Measurements from ENCODE around the gene SLITRK2. TPM values are rescaled to one million over a fixed set of nuclear protein-coding genes. Genes with fewer than 3 reads are reported as not detected.

Gene SLITRK2
- total and polyA plus RNA-seq, 5 donors, result 0.43 to 0.81 (median 0.74) TPM

- no peak overlapping the region for H3K27ac ChIP-seq (ENCODE audit: low read length)
- H3K4me1 ChIP-seq (ENCODE audit: control insufficient read depth, insufficient read depth, low read length), result no peaks in the 10 kb centered on the region
- intact Hi-C loops (cut with DNase I), result no loop called here
- no peaks in the 10 kb centered on the region for H3K9me3 ChIP-seq (ENCODE audit: control insufficient read depth, low read length)
- no peaks in the 10 kb centered on the region for H3K27me3 ChIP-seq (ENCODE audit: control insufficient read depth, insufficient read depth)
- DNase-seq (no peak), ATAC-seq (no peak)
- 87% methylated on average over 4 of the region's 4 CpGs for WGBS
- H3K4me3 ChIP-seq (ENCODE audit: low read length), result no peak overlapping the region
Measured at GRCh38 chrX:145856181-145856580, 38.6 kb downstream of the SLITRK2 start.

- no peak for ATAC-seq
- 22% methylated on average over 3 of the region's 3 CpGs for WGBS
- Histone ChIP-seq H3K27me3 (ENCODE audit: control insufficient read depth, insufficient read depth) (no peaks in the 10 kb centered on the region), H3K4me1 (ENCODE audit: control insufficient read depth, insufficient read depth, low read length) (no peaks in the 10 kb centered on the region), H3K9me3 (ENCODE audit: control insufficient read depth, low read length) (no peaks in the 10 kb centered on the region), H3K27ac (ENCODE audit: low read length) (no peak overlapping the region), H3K4me3 (ENCODE audit: low read length) (no peak overlapping the region)
- DNase-seq, result no peak
- intact Hi-C loops (cut with DNase I), result no loop called here
Measured at GRCh38 chrX:145861818-145862217, 44.2 kb downstream of the SLITRK2 start.

GRCh38 chrX:145865082-145865481, 47.5 kb downstream of the SLITRK2 start:
- no peaks in the 10 kb centered on the region for H3K4me1 ChIP-seq (ENCODE audit: control insufficient read depth, insufficient read depth, low read length)
- WGBS, result 80% methylated on average over 4 of the region's 4 CpGs
- no peak overlapping the region for H3K27ac ChIP-seq (ENCODE audit: low read length)
- no peak for ATAC-seq
- no peaks in the 10 kb centered on the region for H3K27me3 ChIP-seq (ENCODE audit: control insufficient read depth, insufficient read depth)
- H3K9me3 ChIP-seq (ENCODE audit: control insufficient read depth, low read length), result no peaks in the 10 kb centered on the region
- no peak for DNase-seq
- intact Hi-C loops (cut with DNase I), result no loop called here
- H3K4me3 ChIP-seq (ENCODE audit: low read length), result no peak overlapping the region
